HFFc6 (cell line): ENCODE data around the gene NTNG2. TPM values are rescaled to one million over a fixed set of nuclear protein-coding genes. Genes with fewer than 3 reads are reported as not detected.

Source experiments
- DNase-seq: peaks from one replicate; pipeline ENCODE4 v3.0.0-alpha.2; 2018
- H3K27ac Mint-ChIP-seq: 2 replicates; pipeline ENCODE4 v1.8.0; 2020; ENCODE audit warnings: mild to moderate bottlenecking, mixed read lengths
- H3K27me3 Mint-ChIP-seq: 2 replicates; pipeline ENCODE4 v1.8.0; 2021; ENCODE audit warnings: mild to moderate bottlenecking, moderate library complexity, mixed read lengths; ENCODE audit not compliant: insufficient read depth
- H3K36me3 Mint-ChIP-seq: 2 replicates; pipeline ENCODE4 v1.8.0; 2021; ENCODE audit warnings: low read depth, mixed read lengths
- H3K4me1 Mint-ChIP-seq: 2 replicates; pipeline ENCODE4 v1.8.0; 2020; ENCODE audit warnings: low read depth, mixed read lengths
- H3K4me3 Mint-ChIP-seq: 2 replicates; pipeline ENCODE4 v1.8.0; 2020; ENCODE audit warnings: mild to moderate bottlenecking, moderate library complexity, mixed read lengths
- H3K9me3 Mint-ChIP-seq: 2 replicates; pipeline ENCODE4 v1.8.0; 2020; ENCODE audit warnings: mild to moderate bottlenecking, mixed read lengths
- total RNA-seq, 6 experiments: library from RNA; stranded (reverse); fragmentation: NEBNext Ultra II Directional; extraction: Animal tissue kit (Norgen Biotek cat#: 25700); gene quantifications; 2 replicates in 1 of 6; 3 replicates in 5 of 6; pipeline ENCODE4 v1.2.3, GENCODE V29; 2021
- TF ChIP-seq, protein P1 (sequence below): fragments of 200-600 bp; sonication (generic); IDR thresholded peaks from 2 replicates; pipeline ENCODE4 v1.5.0; 2021; ENCODE audit warnings: antibody characterized with exemption, mild to moderate bottlenecking

The NTNG2 gene
- total RNA-seq, 6 experiments from 2014 or later, result 0.41 to 0.82 (median 0.51) TPM

DNA sequence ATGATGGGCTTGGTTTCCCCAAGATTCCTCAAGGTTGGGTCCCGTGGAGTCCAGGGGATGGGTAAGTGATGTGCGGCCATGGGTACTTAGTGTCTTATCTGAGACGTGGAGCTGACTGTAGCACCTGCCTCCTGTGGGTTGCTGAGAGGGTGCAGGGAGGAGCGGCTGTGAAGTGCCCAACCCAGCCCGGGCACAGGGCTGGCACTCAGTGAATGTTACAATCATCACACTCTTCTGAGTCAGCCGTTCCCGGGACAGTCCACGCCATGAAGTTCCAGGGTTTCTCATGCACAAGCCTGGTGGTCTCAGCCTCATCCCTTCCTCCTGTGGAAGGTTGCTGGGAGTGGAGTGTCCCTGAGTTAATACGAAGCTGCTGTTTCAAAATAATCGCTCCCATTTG lies 29.1 kb downstream of the NTNG2 start:
- H3K9me3 Mint-ChIP-seq, result no peaks in the 10 kb centered on the region
- H3K36me3 Mint-ChIP-seq, result no peaks in the 10 kb centered on the region
- TF ChIP-seq, protein P1, sequence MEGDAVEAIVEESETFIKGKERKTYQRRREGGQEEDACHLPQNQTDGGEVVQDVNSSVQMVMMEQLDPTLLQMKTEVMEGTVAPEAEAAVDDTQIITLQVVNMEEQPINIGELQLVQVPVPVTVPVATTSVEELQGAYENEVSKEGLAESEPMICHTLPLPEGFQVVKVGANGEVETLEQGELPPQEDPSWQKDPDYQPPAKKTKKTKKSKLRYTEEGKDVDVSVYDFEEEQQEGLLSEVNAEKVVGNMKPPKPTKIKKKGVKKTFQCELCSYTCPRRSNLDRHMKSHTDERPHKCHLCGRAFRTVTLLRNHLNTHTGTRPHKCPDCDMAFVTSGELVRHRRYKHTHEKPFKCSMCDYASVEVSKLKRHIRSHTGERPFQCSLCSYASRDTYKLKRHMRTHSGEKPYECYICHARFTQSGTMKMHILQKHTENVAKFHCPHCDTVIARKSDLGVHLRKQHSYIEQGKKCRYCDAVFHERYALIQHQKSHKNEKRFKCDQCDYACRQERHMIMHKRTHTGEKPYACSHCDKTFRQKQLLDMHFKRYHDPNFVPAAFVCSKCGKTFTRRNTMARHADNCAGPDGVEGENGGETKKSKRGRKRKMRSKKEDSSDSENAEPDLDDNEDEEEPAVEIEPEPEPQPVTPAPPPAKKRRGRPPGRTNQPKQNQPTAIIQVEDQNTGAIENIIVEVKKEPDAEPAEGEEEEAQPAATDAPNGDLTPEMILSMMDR, result no peak
- peaks cover 2% of the 10 kb centered on the region; the same call in 1 of the 2 replicates for H3K4me1 Mint-ChIP-seq
- peaks cover 39% of the 10 kb centered on the region for H3K27me3 Mint-ChIP-seq
- DNase-seq, result no peak
- no peak overlapping the region for H3K4me3 Mint-ChIP-seq
- no peak overlapping the region for H3K27ac Mint-ChIP-seq

DNA sequence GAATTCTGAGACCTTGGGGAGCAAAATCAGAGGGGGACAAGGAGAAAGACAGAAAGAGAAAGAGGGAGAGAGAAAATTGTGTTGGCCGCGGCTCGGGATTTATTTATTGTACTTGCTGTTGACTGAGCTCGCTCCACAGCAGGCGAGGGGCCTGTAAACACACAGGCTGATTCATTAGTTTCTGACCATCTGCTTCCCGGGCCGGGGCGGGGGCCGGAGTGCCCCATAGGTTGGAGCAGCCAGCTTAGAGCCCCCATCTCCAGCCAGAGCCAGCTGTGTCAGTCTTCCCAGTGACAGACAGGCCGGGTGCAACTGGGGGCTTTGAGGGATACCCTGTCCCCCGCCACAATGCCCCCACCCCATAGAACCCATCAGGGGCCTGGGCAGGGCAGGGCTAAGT lies 30.9 kb downstream of the NTNG2 start:
- no peaks in the 10 kb centered on the region for H3K36me3 Mint-ChIP-seq
- H3K9me3 Mint-ChIP-seq, result no peaks in the 10 kb centered on the region
- no peaks in the 10 kb centered on the region for H3K4me1 Mint-ChIP-seq
- no peak overlapping the region for H3K27ac Mint-ChIP-seq
- H3K27me3 Mint-ChIP-seq, result peaks cover 36% of the 10 kb centered on the region
- DNase-seq, result no peak
- H3K4me3 Mint-ChIP-seq, result no peak overlapping the region
- TF ChIP-seq, protein P1, result no peak

DNA sequence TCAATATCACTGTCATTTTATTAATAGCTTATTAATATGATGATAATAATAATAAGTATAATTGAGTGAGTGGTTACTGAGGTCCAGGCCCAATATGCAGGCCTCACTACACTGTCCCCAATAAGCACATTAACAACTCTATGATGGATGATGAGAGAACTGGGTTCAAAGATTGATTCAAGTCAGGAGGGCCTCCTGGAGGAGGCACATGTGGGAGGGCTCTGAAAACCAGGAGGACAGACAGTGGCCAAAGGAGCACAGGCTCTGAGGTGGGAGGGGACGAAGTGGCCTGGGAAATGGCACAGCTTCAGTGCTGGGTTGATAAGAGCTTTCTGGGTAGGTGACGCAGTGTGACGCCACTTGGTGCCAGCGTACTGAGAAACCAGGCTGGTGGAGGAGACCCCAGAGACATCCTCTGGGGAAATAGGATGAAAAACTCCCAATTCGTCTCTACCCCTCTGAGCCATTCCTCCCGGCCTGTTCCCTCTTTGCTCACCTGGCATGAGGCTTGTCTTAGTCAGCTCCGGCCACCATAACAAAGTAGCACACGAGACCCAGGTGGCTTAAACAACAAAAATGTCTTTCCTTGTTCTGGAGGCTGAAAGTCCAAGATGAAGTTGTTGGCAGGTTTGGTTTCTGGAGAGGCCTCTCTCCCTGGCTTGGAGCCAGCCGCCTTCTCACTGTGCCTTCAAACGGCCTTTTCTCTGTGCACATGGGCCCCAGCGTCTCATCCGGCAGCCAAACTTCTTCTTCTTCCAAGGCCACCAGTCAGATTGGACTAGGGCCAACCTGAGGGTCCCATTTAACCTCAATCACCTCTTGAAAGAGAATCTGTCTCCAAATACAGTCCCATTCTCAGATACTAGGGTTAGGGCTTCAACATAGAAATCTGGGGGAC lies 31.6 kb downstream of the NTNG2 start:
- no peaks in the 10 kb centered on the region for H3K4me1 Mint-ChIP-seq
- TF ChIP-seq, protein P1, result no peak
- no peak overlapping the region for H3K4me3 Mint-ChIP-seq
- DNase-seq, result no peak
- H3K36me3 Mint-ChIP-seq, result no peaks in the 10 kb centered on the region
- H3K9me3 Mint-ChIP-seq, result no peaks in the 10 kb centered on the region
- H3K27ac Mint-ChIP-seq, result no peak overlapping the region
- H3K27me3 Mint-ChIP-seq, result peaks cover 36% of the 10 kb centered on the region

DNA sequence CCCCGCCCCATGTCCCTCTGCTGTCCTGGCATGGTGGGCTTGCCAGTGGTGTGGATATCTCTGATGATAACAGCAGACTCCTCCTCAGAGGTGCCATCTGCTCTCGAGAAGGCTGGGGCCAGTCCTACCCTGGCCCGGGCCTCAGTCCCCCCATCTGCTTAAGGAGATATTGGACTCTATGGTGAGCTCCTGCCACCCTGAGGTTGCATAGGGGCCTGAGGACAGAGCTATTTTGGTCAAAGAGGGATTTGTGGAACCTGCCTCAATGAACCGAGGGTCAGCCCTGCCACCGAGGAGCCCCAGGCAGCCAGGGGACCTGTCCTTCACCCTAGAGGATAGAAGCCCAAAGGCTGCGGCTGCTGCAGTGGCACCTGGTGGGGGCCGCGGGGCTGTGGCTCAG lies 32.6 kb downstream of the NTNG2 start:
- H3K36me3 Mint-ChIP-seq, result no peaks in the 10 kb centered on the region
- no peak overlapping the region for H3K4me3 Mint-ChIP-seq
- TF ChIP-seq, protein P1, result no peak
- H3K9me3 Mint-ChIP-seq, result 0 out of 2 replicates have a peak, but pooled peaks cover 1% of the 10 kb centered on the region
- H3K27ac Mint-ChIP-seq, result no peak overlapping the region
- peaks cover 37% of the 10 kb centered on the region for H3K27me3 Mint-ChIP-seq
- H3K4me1 Mint-ChIP-seq, result no peaks in the 10 kb centered on the region
- DNase-seq, result no peak

DNA sequence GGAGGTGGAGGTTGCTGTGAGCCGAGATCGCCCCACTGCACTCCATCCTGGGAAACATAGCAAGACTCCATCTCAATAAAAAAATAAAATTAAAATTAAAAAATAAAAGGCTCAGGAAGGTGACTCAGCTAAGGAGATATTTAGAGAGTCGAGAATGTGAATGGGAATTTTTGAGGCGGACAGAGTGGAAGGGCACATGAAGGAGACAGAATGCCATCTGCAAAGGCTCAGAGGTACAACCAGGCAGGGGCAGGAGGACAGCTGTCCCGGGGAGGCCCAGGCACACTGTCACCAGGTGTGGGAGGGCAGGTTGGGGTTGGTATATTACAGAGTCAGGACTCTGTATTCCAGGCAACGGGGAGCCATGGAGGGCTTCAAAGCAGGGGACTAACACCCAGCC lies 35.5 kb downstream of the NTNG2 start:
- H3K4me1 Mint-ChIP-seq, result no peaks in the 10 kb centered on the region
- no peak overlapping the region for H3K27ac Mint-ChIP-seq
- H3K9me3 Mint-ChIP-seq, result 0 out of 2 replicates have a peak, but pooled peaks cover 4% of the 10 kb centered on the region
- H3K27me3 Mint-ChIP-seq, result peaks cover 44% of the 10 kb centered on the region
- no peak overlapping the region for H3K4me3 Mint-ChIP-seq
- no peaks in the 10 kb centered on the region for H3K36me3 Mint-ChIP-seq
- no peak for DNase-seq
- TF ChIP-seq, protein P1, result no peak
